ENCODE results near the gene IL1A.
A peak's percentile ranks its signal among the peaks of the same experiment; 100 is the strongest.

Gene IL1A

DNA sequence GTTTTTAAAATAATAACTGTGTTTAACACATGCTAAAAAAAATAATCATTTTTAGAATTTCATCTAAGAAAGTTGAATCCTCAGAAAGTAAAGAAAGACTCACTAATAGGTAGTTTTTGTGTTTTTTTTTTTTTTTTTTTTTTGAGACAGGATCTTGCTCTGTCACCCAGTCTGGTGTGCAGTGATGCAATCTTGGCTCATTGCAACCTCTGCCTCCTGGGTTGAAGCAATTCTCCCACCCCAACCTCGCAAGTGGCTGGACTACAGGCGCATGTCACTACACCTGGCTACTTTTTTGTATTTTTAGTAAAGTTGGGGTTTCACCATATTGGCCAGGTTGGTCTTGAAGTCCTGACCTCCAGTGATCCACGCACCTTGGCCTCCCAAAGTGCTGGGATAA, 27.0 kb downstream of the IL1A start:
- no peak for DNase-seq

DNA sequence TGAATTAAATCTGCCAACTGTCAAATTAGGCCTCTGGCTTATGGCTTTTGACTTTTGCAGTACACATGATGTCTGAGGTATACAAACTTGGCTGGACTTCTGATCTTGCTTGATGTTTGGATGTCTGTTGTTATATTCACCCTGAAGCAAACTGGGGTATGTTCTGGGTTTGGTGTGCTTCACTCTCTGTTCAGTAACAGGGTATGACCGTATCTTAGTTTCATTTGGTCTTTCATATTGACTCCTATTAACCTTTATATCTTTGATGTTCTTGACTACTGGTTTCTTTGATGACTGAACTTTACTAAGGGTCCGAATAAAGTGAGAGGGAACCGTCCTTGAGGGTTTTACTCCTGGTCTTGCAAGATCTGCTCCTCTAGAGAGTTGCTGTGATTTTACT, 28.1 kb downstream of the IL1A start:
- DNase-seq, result no peak

DNA sequence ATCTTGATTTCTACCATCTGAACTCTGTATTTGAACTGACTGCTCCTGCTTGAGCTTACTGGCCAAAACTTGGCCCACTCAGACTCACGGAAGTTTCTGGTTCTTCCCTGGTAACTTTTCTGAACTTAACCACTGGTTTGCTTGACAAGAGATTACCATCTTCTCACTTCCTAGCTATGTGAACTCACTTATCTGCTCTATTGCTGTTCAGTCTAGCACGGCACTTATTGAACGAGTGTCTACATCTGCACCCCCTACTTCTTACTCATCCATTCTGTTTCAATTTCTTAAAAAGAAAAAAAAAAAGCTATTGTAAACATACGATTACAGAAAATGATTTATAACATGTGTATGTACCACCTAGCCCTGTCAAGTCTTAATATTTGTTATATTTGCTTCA, 28.8 kb downstream of the IL1A start:
- DNase-seq, result no peak

DNA sequence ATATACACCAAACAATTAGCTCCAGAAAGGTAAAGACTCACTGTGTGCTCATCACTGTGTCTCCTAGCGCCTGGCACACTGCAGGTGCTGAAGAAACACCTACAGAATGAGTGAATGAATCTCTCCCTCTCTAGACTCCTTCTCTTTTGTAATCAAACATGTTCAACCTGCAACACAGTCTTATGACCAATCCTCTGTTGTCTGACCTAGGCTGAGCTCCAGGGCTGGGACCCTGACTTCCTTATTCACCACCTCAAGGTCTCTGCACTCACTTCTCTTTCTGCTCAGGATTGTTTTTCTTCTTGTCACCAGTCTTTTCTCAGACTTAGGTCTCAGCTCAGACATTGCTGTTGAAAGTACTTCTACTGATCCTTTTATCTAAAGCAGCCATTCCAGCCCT, 29.7 kb downstream of the IL1A start:
- no peak for DNase-seq

DNA sequence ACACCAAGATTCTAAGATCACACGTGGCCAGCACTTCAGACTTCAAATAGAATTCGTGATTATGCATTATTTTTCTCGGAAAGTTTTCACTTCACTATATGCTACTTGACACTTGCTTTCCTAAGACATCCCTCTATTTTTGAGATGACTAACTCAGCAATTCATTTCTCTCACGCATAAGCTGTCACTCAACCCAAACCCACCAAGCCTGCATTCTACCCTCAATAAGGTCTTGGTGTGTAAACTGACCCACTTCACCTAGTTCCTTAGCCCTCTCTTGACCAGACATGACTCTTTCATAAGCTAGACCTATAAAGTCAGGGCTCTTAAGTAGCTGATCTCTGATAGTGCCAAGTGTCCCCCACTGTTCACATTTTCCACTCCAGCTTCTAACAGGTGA, 31.6 kb downstream of the IL1A start:
- DNase-seq, result no peak

DNA sequence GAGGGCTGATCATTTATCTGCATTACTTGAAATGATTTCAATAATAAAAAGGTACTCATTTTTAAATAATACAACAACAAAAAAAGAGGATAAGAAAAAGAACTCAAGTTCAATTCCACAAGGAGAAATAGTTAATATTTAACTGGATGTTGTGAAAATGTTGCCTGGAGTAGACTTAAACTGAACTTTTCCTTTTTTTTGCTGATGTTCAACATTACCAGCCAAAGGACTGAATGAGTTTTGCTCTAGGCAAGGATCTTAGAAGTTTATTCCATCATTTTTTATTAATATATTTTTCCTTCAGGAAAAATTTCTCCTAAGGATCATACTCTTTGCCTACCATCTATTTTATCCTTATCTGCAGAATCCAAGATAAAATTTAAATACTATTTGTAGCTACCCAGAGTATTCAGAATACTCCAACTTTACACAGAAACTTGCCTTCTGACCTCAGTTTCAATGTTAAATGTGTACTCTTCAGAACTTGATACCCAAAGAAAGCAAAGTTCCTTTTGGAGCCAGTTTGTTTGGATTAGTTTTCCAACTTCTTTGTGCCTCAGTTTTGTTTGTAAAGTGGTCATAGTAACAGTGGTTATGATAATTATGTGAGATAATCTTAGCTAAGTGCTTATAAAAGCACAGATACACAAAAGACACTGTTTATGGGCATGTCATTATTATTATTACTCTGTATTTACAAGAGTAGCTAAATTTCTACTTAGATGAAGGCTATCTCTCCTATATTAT, 32.7 kb downstream of the IL1A start:
- DNase-seq, result no peak

DNA sequence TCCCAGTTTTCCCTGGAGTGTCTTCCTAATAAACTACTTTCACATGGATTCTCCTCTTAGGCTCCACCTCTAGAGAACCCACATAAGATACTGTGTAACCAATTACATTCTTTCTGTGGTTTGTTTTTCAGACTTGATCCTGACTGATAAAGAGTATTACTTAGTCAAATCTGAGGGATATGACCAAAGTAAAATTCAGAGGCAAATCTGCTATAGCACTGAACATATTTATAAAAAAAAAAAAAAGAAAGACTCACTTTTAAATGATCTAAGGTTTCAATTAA, 33.8 kb downstream of the IL1A start:
- DNase-seq, result no peak

DNA sequence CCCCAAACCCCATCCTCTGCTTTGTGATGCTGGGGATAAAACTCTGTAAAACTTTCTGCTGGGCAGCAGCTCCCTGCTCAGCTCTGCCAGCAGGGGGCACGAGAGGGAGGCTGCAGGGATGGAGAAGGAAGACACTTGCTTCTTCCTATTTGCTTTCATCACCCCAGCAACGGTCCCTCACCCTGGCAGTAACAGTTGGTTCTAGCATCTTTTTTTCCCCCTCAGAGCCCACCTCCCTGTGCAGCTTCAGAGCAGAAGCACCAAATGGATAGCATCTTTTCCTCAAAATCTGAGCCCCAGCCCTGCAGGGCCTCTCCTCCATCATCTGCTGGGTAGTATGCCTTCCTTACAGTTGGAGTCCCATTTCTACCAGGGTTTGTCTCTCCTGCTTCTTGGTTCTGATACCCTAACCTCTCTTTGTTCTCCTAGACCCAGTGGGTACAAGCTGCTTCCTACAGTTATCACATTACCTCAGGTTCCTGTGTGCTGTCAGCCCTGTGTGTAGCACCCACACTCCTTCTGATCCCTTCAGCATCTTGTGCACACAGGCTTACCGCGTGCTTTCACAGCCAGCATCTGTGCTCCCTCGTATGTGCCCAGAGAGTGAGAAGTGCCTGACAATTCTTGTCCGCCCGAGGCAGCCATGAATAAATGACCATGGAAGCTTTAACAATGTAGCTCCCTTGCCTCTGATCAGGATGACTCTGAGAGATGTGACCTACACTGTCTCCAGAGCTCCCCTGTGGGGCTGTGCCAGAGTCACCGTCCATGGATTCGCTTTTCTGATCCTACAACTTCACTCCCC, 34.3 kb downstream of the IL1A start:
- DNase-seq, result peak; percentile 78 to 86

DNA sequence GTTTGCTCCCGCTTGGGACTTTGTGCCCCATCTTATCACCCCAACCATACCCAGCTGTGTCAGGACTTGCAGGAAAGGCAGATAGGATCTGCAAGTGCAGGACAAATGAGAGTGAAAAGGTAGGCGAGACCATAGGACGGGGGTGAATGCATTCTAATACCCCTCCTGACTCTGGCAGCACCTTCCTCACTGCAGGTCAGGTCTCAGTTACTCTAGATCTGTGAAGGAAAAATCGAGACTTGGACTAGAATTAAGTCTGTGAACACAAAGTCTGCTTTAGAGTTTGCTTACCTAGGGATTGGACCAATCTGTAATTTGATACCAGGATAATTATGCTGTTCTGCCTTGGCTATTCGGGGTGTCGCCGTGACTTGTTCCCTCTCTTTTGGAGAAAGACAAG, 43.8 kb downstream of the IL1A start:
- no peak for DNase-seq

DNA sequence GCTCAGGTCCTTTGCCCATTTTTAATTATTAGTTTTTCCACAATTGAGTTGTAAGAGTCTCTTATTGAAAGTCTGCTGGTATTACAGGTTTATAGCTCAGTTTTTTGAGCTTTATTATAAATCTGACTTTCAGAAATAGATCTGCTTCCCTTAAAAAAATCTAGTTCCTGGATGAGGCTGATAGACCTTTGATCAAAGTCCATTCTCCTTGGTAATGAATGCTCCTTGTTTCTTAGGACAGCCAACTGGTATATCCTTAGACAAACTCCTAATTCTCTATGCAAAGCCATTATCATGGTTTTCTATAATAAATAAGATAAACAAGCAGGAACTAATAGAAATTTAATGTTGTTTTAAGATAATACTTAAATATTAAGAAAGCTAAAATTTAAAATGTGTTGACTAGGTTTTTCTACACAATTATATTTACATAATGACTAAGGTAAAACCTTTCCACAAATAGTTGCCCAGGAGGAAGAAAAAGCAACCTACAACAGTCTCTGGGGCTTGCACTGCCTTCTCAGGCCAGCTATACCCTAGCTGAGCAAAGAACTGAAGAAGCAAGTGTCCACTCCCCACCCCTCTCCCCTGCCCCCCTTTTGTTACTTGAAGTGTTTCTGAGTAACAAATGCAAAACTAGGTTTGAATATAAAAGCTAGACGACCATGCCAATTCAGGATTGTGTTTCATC, 46.6 kb downstream of the IL1A start:
- no peak for DNase-seq

DNA sequence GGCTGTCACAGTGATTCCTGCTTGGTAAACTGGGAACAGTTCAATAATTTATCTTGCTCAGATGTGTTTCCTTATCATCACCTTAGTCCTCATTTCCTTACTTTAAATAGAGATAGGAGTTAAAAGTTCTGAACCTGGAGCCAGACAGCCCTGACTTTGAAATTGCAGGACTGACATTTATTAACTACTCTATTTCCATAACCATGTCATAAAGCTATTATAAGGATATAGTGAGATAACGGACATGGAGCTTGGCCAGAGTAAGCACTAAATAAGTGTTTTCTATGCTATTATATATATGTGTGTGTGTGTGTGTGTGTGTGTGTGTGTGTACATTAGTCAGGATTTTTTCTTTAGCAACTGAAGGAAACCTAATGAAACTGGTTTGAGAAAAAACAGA, 50.4 kb downstream of the IL1A start:
- DNase-seq, result no peak

DNA sequence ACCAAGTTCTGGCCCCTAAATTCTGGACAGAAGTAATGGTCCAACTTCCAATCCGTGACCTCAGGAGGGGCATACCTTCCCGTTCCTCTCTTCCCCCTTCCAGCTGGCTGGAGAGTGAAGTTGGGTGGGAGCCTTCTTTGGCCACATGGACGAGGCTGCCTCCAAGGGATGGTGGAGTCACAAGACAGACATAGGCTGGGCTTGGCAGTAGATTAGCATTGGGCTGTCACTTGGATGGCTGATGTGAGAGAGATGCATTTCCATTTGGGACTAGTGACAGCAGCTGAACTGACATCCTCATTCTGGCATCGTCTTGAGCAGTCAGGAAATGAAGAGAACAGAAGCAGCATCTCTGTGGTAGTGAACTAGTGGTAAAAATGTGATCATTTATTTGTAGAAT, 50.8 kb downstream of the IL1A start:
- no peak for DNase-seq

DNA sequence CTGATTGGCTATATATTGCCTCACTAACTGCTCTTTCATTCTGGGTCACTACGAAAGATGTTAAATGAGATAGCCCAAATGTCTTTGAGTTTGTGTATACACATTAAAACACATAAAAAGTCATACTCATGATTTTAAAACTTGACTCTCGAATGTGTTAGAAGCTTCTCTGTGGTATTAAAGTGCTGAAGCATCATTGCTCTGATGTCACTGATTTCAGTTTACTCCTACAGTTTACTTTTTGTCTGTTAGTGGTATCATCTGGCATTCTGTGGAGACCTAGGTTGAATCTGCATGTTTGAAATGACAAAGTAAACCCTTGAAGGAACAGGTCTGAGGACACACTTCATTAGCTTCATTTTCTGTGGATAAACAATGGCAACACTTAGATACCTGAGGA, 52.8 kb downstream of the IL1A start:
- no peak for DNase-seq

DNA sequence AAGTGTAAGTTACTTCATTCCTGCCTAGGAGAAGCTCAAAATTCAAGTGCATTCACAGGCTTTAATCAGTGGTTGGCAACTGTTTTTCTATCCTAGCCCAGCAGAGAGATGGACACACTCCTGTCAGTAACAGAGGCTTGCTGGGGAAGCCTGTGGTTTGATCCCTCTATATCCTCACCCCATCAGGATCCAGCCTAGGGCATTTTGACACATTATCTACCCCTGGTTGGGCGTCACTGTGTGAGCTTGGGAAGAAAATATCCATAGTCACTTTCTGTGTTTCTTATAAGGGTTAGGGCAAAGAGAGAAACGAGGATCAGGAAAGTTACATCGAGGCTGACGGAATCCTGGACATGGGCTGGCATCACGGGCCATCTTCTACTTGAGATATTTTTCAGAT, 53.5 kb downstream of the IL1A start:
- DNase-seq, result no peak

DNA sequence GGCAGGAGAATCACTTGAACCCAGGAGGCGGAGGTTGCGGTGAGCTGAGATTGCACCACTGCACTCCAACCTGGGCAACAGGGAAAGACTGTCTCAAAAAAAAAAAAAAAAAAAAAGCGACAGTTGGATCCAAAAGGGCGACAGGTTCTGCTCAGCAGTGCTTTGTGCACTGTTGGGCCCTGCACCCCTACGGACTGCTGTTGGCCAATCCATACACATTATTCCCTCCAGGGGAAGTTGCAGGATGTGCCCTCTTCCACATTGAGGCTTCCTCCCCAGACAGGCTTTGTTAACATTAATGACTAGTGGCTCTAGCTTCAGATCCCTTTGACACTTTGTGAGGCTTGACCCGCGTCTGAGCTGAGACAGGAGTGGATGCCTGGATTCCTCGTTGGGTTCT, 54.1 kb downstream of the IL1A start:
- no peak for DNase-seq

DNA sequence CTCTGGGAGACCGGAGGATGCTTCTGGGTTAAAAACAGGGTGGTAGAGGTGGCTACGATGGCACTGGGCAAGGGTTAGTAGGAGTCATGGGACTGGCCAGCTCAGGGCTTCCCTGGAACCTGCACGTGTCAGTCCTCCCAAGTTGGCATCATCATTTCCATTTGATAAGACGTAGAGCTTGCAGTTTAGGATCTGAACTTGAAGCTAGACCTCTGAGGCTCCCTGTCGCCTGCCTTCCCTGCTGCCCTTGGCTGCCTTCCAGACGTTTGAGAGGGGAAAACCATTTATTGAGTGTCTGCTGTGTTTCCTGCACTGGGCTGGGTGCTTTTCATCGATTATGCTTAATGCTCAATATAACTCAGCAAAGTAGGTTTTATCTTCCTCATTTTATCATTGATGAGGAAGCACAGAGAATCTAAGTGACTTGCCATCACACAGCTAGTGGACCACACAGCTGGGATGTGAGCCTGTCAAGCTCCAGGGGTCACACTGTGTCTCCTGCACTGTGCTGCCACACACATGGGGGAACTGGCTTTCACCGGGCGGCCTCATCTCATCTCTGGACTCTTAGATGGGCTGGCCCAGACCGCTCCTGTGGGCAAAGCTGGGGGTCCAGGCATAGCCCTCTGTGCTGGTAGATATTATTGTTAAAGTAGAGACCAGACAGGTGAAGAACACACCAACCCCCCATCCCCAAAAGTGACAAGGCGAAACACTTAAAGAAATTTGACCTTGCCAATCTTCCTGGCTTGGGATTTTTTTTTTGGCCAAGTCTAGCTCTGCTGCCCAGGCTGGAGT, 55.7 kb downstream of the IL1A start:
- no peak for DNase-seq

DNA sequence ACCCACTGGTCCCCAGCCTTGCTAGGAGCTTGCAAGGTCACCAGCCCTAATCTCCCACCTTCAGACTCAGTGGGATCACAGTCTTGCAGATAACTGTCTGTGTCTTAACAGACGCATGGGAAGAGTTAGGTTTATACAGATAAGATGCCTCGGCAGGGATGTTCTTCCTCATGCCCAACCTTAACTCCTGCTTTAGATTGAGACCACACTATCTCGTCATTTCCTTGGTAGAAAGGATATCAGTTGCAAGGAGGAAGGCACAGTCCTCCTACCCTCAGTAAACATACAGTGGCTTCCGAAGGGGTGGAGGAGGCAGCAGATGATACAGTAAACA, 56.3 kb downstream of the IL1A start:
- no peak for DNase-seq

DNA sequence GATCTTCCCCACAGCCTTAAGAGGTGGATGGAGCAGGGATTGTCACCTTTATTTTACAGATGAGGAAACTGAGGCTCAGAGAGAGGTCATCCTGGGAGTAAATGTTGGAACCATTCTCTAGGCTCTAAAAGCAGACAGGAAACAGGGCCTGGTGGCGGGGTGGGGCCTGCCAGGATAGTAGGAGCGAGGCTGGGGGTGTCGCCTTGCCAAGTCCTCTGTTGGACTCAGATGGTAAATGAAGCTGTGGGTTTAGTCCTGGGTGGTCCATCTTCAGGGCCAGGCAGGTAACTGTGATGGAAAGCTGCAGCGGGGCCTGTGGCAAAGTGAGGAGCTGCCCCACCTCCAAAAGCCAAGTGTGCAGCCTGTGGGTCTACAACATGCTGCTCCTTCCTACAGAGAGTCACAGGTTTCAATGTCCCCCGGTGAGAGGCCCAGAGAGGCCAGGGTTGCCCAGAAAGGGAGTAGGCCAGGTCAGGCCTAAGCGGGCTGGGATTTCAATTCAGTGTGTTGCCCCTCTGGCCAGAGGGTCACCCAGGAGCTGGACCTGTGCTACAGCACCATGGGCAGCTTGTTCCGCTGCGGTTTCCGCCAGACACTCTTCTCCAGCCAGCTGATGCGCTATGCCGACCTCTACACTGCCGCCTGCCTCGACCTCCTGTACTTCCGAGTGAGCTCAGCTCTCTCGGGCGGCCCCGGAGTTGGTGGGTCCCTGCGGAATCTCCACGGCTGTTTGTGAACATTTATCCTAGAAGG, 56.8 kb downstream of the IL1A start:
- no peak for DNase-seq

DNA sequence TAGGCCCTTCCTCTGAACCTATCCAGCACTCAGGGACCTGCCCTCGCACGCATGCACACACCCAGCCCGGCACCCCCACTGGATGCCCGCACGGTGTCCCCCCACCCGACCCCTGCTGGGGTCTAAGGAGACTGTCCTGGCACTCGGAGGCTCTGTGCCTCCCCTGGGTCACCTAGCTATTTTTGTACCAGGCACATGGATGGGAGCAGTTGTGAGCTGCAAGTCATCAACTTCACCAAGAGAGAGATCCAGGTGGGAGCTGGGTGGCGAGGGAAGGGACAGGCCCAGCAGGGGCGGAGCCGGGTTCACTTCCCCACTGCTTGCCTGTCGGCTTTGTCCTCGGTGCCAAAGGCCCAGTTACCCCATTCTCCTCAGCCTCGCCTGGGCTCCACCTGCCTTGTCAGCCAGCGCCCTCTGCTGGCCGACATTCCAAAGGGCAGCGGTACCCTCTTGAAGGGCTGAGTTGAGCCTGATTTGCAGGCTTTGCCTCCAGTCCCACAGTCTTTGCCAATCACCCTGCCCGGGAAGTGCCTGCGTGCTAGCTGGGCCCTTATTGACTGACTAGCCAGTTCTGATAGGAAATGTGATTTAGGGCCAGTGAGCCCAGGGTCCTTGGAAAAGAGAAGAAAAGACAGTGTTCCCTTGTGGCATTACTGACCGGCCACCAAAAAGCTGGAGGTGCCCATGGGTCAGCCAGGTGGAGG, 57.7 kb downstream of the IL1A start:
- peak; percentile 89 for DNase-seq

DNA sequence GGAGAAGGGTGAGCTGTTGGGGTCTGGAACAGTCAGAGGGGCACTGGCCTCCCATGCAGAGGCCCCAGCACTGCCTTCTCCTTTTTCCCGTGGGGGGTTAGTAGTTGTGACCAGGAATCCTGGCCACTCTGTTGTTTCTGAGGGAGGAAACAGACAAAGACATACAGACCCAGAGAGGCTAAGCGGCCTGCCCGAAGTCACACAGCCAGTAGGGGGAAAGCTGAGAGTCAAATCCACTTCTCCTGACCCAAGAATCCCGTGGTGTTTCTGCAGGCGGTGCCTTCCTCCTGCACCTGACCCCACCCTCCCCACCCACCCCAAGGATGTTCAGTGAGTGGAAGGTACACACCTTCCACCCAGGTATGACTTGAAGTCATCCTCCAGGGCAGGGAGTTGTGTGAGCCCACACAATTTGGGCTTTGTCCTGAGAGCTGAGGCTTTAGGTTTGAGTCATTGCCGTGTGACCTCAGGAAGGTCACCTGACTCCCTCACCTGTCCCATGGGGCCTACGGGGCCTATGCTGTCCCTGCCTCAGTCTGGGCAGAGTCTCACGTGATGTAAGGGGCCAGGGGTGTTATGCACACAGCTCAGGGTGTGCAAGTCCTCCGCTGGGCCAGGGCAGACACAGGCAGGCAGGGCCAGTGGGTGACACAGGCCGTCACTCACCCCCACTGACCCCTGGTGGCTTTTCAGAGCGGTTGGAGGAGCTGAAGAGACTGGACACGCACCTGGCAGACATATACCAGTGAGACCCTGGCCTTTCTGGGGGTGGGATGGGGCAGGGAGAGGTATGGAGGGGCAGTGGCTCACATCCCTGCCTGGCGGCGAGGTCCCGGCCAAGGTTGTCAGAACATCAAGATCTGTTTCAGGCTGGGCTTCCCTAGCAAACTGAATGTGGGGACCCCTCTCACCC, 58.5 kb downstream of the IL1A start:
- no peak for DNase-seq

Data from stimulated activated CD4-positive, alpha-beta T cell treated with anti-CD3 and anti-CD28 coated beads, Interleukin-2, amount 100 ng/mL, for 48 hours (primary cell).